Vagina (tissue), 2 donors: ENCODE data around the gene GRIK4. TPM values are rescaled to one million over a fixed set of nuclear protein-coding genes. Genes with fewer than 3 reads are reported as not detected.

ENCODE experiments used
- DNase-seq, 2 donors: peaks; one replicate each; pipeline ENCODE4 v3.0.0-alpha.2; 2017; ENCODE audit errors: extremely low spot score in 2 of 2
- H3K27ac ChIP-seq: fragments of 200-600 bp; sonication (generic); one replicate; pipeline ENCODE4 v1.5.1; 2019
- H3K27me3 ChIP-seq: fragments of 200-600 bp; sonication (generic); one replicate; pipeline ENCODE4 v1.5.1; 2019
- H3K36me3 ChIP-seq, 2 donors: fragments of 200-600 bp; sonication (generic); one replicate each; pipeline ENCODE4 v1.5.1; 2017 to 2019
- H3K4me1 ChIP-seq: fragments of 200-600 bp; sonication (generic); one replicate; pipeline ENCODE4 v1.5.1; 2019
- H3K4me3 ChIP-seq, 2 donors: fragments of 200-600 bp; sonication (generic); 1 replicate in 1 of 2; 2 replicates in 1 of 2; pipeline ENCODE4 v1.5.1; 2016 to 2019
- H3K9me3 ChIP-seq: fragments of 200-600 bp; sonication (generic); one replicate; pipeline ENCODE4 v1.5.1; 2019
- POLR2A ChIP-seq, 2 donors: fragments of 450-650 bp; IDR thresholded peaks; one replicate each; pipeline ENCODE4 v1.6.1; 2017; ENCODE audit warnings: antibody characterized with exemption in 2 of 2, mild to moderate bottlenecking in 2 of 2, moderate library complexity in 2 of 2
- POLR2AphosphoS5 ChIP-seq, 2 donors: sonication (generic); formaldehyde crosslinking; IDR thresholded peaks; one replicate each; pipeline ENCODE4 v1.9.0; 2017; ENCODE audit warnings: antibody characterized with exemption in 2 of 2, mild to moderate bottlenecking in 2 of 2, low read depth in 1 of 2; ENCODE audit not compliant: insufficient read depth in 1 of 2
- intact Hi-C: fragments of 100-400 bp; cut with DNase I; formaldehyde crosslinking; loops from one replicate; pipeline ENCODE4 v1.15.1; 2023
- total RNA-seq: library from RNA; depleted of rRNA; stranded (reverse); fragments of >200 nt; gene quantifications from one replicate; pipeline ENCODE4 v1.2.3, GENCODE V29; 2016
- TF ChIP-seq, protein P1 (sequence below), 3 experiments: fragments of 450-650 bp in 2 of 3; fragments of 200-600 bp in 1 of 3; sonication (generic) in 1 of 3; IDR thresholded peaks; one replicate each; pipeline ENCODE4 v1.5.1; 2017 to 2019; ENCODE audit warnings: antibody characterized with exemption in 3 of 3, mild to moderate bottlenecking in 2 of 3, moderate library complexity in 2 of 3

GRIK4 gene
- total RNA-seq, 1 donor from 2014 or later = 0.25 TPM

DNA sequence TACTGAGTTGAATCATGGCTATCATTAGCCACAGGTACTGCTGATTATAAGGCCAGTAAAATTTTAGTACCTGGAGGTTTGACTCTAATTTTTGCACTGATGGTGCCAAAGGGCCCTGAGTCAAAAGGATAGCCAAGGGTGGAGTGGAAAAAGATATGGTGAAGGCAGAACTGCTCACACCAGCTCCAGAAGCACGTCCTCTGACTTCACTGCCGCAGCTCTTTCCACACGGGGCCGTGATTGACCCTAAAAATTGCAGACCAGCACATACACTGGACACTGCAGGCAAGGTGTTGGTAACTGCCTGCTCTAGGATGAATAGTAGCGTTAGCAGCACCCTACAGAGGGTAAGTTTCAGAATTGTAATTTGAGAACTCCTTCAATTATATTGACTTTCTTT is 25.4 kb upstream of the GRIK4 start:
- no peaks in the 10 kb centered on the region for H3K4me1 ChIP-seq
- TF ChIP-seq POLR2A (IDR thresholded peaks at IDR 0.05) (no peak), POLR2AphosphoS5 (IDR thresholded peaks at IDR 0.05; ENCODE audit: insufficient read depth in 1 of 2, low read depth in 1 of 2) (no peak)
- TF ChIP-seq, protein P1, sequence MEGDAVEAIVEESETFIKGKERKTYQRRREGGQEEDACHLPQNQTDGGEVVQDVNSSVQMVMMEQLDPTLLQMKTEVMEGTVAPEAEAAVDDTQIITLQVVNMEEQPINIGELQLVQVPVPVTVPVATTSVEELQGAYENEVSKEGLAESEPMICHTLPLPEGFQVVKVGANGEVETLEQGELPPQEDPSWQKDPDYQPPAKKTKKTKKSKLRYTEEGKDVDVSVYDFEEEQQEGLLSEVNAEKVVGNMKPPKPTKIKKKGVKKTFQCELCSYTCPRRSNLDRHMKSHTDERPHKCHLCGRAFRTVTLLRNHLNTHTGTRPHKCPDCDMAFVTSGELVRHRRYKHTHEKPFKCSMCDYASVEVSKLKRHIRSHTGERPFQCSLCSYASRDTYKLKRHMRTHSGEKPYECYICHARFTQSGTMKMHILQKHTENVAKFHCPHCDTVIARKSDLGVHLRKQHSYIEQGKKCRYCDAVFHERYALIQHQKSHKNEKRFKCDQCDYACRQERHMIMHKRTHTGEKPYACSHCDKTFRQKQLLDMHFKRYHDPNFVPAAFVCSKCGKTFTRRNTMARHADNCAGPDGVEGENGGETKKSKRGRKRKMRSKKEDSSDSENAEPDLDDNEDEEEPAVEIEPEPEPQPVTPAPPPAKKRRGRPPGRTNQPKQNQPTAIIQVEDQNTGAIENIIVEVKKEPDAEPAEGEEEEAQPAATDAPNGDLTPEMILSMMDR (IDR thresholded peaks at IDR 0.05) = no peak
- H3K9me3 ChIP-seq = no peaks in the 10 kb centered on the region
- intact Hi-C loops = no loop called here
- no peaks in the 10 kb centered on the region for H3K27me3 ChIP-seq
- H3K4me3 ChIP-seq = no peak overlapping the region
- peaks cover 0 to 47% of the 10 kb centered on the region in 2 donors for H3K36me3 ChIP-seq
- H3K27ac ChIP-seq = no peak overlapping the region
- DNase-seq = no peak

DNA sequence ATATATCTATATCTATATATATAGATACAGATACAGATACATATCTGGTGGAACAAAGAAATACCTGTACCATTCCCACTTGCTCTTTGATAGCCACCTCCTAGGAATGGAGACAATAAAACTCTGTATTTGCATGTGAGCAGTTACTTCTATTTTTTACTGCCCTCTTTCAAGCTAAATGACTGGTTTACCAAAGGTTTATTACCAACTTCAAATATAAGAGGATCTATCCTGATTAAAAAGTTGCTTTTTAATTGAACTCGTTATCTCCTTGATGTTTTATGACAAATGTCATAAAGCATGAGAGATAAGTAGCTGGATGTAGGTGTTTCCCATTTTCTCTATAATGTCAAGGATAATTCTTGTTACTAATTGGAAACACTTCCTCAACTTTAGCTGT is 21.7 kb upstream of the GRIK4 start:
- peaks cover 0 to 20% of the 10 kb centered on the region in 2 donors for H3K36me3 ChIP-seq

DNA sequence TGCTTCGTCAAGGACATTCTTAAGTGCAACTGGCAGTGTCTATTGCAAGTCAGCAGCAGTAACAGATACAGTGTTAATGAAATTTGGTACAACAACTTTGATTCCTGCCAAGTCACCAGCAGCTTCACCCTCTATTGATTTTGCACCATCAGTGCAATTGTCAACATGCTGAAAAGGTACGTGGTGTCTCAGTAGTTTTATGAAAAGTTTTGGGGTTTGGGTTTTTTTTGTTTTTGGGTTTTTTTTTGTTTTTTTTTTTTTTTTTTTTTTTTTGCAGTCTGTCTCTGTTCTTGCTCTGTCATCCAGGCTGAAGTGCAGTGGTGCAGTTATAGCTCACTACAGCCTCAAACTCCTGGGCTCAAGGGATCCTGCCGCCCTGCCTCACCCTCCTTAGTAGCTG is 19.1 kb upstream of the GRIK4 start:
- no peak for DNase-seq
- no peaks in the 10 kb centered on the region for H3K36me3 ChIP-seq
- intact Hi-C loops = no loop called here
- H3K4me3 ChIP-seq = no peak overlapping the region
- no peaks in the 10 kb centered on the region for H3K27me3 ChIP-seq
- TF ChIP-seq, protein P1 (IDR thresholded peaks at IDR 0.05) = no peak
- H3K27ac ChIP-seq = no peak overlapping the region
- no peaks in the 10 kb centered on the region for H3K9me3 ChIP-seq
- no peaks in the 10 kb centered on the region for H3K4me1 ChIP-seq

More for the DNA sequence above, 21.7 kb upstream of the GRIK4 start:
- TF ChIP-seq POLR2AphosphoS5 (IDR thresholded peaks at IDR 0.05; ENCODE audit: insufficient read depth in 1 of 2, low read depth in 1 of 2) = no peak
- TF ChIP-seq, protein P1 (IDR thresholded peaks at IDR 0.05) = no peak
- Histone ChIP-seq H3K9me3 (no peaks in the 10 kb centered on the region), H3K4me3 (no peak overlapping the region), H3K27me3 (no peaks in the 10 kb centered on the region), H3K4me1 (no peaks in the 10 kb centered on the region), H3K27ac (no peak overlapping the region)
- intact Hi-C loops = no loop called here
- no peak for DNase-seq

DNA sequence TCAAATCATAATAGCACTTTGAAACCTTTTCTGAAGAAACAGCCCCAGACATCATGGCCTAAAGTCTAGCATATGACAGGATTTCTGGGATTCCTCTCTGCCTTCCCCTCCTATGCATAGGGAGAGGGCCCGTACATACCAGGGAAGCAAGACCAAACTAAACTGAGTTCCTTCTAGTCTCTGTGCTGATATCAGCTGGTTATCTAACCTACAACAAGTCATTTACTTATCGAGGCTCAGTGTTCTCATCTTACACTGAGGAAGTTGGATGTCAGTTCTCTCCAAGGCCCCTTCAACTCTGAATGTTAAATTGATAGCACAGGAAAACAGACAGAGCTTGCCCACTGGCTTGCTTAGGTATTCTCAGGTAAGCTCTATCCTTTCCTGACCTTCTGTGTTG is 17.0 kb upstream of the GRIK4 start:
- no peaks in the 10 kb centered on the region for H3K27me3 ChIP-seq
- H3K4me1 ChIP-seq = no peaks in the 10 kb centered on the region
- no peaks in the 10 kb centered on the region for H3K36me3 ChIP-seq
- DNase-seq = no peak
- no peak overlapping the region for H3K4me3 ChIP-seq
- no peak for TF ChIP-seq POLR2A (IDR thresholded peaks at IDR 0.05)
- TF ChIP-seq, protein P1 (IDR thresholded peaks at IDR 0.05) = no peak
- no peak for TF ChIP-seq POLR2AphosphoS5 (IDR thresholded peaks at IDR 0.05; ENCODE audit: insufficient read depth in 1 of 2, low read depth in 1 of 2)
- H3K27ac ChIP-seq = no peak overlapping the region
- intact Hi-C loops = no loop called here
- no peaks in the 10 kb centered on the region for H3K9me3 ChIP-seq

DNA sequence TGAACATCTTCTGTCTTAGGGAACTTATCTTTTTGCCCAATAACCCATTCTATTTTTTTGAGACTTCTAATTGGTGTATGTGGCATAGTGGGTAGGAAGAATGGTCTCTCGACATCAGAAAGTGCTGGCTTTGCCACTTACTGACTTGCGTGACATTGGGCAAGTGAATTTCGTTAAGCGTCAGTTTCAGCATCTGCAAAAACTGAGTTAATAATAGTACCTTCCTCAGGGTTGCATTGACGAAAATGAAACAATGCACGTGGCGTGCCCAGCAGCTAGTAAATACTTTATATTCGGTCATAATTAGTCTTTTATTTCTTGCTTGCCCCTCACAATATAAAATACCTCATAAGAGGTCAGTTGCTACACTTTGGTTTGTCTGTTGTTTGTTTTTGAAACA is 12.5 kb upstream of the GRIK4 start:
- H3K36me3 ChIP-seq = no peaks in the 10 kb centered on the region
- H3K4me1 ChIP-seq = no peaks in the 10 kb centered on the region
- H3K27ac ChIP-seq = no peak overlapping the region
- H3K9me3 ChIP-seq = no peaks in the 10 kb centered on the region
- no peak overlapping the region for H3K4me3 ChIP-seq
- TF ChIP-seq POLR2AphosphoS5 (IDR thresholded peaks at IDR 0.05; ENCODE audit: insufficient read depth in 1 of 2, low read depth in 1 of 2) (no peak), POLR2A (IDR thresholded peaks at IDR 0.05) (no peak)
- TF ChIP-seq, protein P1 (IDR thresholded peaks at IDR 0.05) = no peak
- intact Hi-C loops = no loop called here
- no peak for DNase-seq
- no peaks in the 10 kb centered on the region for H3K27me3 ChIP-seq
